ENCODE data around the gene CBFA2T2. TPM values are rescaled to one million over a fixed set of nuclear protein-coding genes. Genes with fewer than 3 reads are reported as not detected.

CBFA2T2 gene
- polyA plus RNA-seq, 1 donor (not counting 4 experiments of a cell fraction or from before 2014, with no cell fraction given) = 6.8 TPM

GRCh38 chr20:33604084-33604990 lies 114.4 kb downstream of the CBFA2T2 start:
- H3K27me3 ChIP-seq (ENCODE audit: control insufficient read depth, extremely low read depth, insufficient read depth, low read length) = no peaks in the 10 kb centered on the region
- H3K36me3 ChIP-seq (ENCODE audit: control insufficient read depth in 2 of 2, extremely low read depth in 1 of 2, insufficient read depth in 2 of 2, low read length in 2 of 2) = peaks cover 0 to 8% of the 10 kb centered on the region in 2 experiments
- H3K27ac ChIP-seq (ENCODE audit: control insufficient read depth, insufficient read depth, low read length) = no peak overlapping the region
- no peak overlapping the region for H2AFZ ChIP-seq (ENCODE audit: control insufficient read depth, low read length)
- no peaks in the 10 kb centered on the region for H4K20me1 ChIP-seq (ENCODE audit: control insufficient read depth, extremely low read depth, insufficient read depth, low read length)
- no peak for TF ChIP-seq EZH2 (IDR thresholded peaks at IDR 0.05; ENCODE audit: low read length)
- TF ChIP-seq, protein P1, sequence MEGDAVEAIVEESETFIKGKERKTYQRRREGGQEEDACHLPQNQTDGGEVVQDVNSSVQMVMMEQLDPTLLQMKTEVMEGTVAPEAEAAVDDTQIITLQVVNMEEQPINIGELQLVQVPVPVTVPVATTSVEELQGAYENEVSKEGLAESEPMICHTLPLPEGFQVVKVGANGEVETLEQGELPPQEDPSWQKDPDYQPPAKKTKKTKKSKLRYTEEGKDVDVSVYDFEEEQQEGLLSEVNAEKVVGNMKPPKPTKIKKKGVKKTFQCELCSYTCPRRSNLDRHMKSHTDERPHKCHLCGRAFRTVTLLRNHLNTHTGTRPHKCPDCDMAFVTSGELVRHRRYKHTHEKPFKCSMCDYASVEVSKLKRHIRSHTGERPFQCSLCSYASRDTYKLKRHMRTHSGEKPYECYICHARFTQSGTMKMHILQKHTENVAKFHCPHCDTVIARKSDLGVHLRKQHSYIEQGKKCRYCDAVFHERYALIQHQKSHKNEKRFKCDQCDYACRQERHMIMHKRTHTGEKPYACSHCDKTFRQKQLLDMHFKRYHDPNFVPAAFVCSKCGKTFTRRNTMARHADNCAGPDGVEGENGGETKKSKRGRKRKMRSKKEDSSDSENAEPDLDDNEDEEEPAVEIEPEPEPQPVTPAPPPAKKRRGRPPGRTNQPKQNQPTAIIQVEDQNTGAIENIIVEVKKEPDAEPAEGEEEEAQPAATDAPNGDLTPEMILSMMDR (optimal IDR thresholded peaks at IDR 0.05 in 1 of 3, IDR thresholded peaks at IDR 0.05 in 1 of 3, conservative IDR thresholded peaks at IDR 0.05 in 1 of 3; ENCODE audit: extremely low read depth in 1 of 3, insufficient read depth in 2 of 3, low read length in 3 of 3) = no peak
- no peaks in the 10 kb centered on the region for H3K9me3 ChIP-seq (ENCODE audit: control insufficient read depth, low read depth, low read length)
- dilution Hi-C loops (cut with MboI; ENCODE audit: extremely low pct_ligation_motif_present, low sequenced_read_pairs) = no loop called here
- FAIRE-seq = no peak
- H3K4me3 ChIP-seq (ENCODE audit: control insufficient read depth in 2 of 3, extremely low read depth in 1 of 3, insufficient read depth in 2 of 3, low read depth in 1 of 3, low read length in 3 of 3) = no peak overlapping the region
- H3K79me2 ChIP-seq (ENCODE audit: control insufficient read depth, insufficient read depth, low read length) = no peaks in the 10 kb centered on the region
- H3K4me1 ChIP-seq (ENCODE audit: control insufficient read depth, extremely low read depth, insufficient read depth, low read length) = peaks cover 15% of the 10 kb centered on the region
- H3K9ac ChIP-seq (ENCODE audit: control insufficient read depth, extremely low read depth, insufficient read depth, low read length) = no peak overlapping the region
- DNase-seq (ENCODE audit: low read depth, low spot score) = no peak
- no peak overlapping the region for H3K4me2 ChIP-seq (ENCODE audit: control insufficient read depth, extremely low read depth, insufficient read depth, low read depth, low read length)
- no peaks in the 10 kb centered on the region for H3K9me1 ChIP-seq (ENCODE audit: control insufficient read depth, extremely low read depth, insufficient read depth, low read length)

GRCh38 chr20:33604991-33605370 lies 115.1 kb downstream of the CBFA2T2 start:
- Histone ChIP-seq H4K20me1 (ENCODE audit: control insufficient read depth, extremely low read depth, insufficient read depth, low read length) (no peaks in the 10 kb centered on the region), H3K36me3 (ENCODE audit: control insufficient read depth in 2 of 2, extremely low read depth in 1 of 2, insufficient read depth in 2 of 2, low read length in 2 of 2) (peaks cover 0 to 8% of the 10 kb centered on the region in 2 experiments), H3K9me1 (ENCODE audit: control insufficient read depth, extremely low read depth, insufficient read depth, low read length) (no peaks in the 10 kb centered on the region), H2AFZ (ENCODE audit: control insufficient read depth, low read length) (no peak overlapping the region), H3K4me1 (ENCODE audit: control insufficient read depth, extremely low read depth, insufficient read depth, low read length) (peaks cover 15% of the 10 kb centered on the region), H3K9me3 (ENCODE audit: control insufficient read depth, low read depth, low read length) (no peaks in the 10 kb centered on the region), H3K27ac (ENCODE audit: control insufficient read depth, insufficient read depth, low read length) (no peak overlapping the region), H3K27me3 (ENCODE audit: control insufficient read depth, extremely low read depth, insufficient read depth, low read length) (no peaks in the 10 kb centered on the region), H3K4me3 (ENCODE audit: control insufficient read depth in 2 of 3, extremely low read depth in 1 of 3, insufficient read depth in 2 of 3, low read depth in 1 of 3, low read length in 3 of 3) (no peak overlapping the region), H3K79me2 (ENCODE audit: control insufficient read depth, insufficient read depth, low read length) (no peaks in the 10 kb centered on the region), H3K9ac (ENCODE audit: control insufficient read depth, extremely low read depth, insufficient read depth, low read length) (no peak overlapping the region), H3K4me2 (ENCODE audit: control insufficient read depth, extremely low read depth, insufficient read depth, low read depth, low read length) (no peak overlapping the region)
- TF ChIP-seq, protein P1 (optimal IDR thresholded peaks at IDR 0.05 in 1 of 3, IDR thresholded peaks at IDR 0.05 in 1 of 3, conservative IDR thresholded peaks at IDR 0.05 in 1 of 3; ENCODE audit: extremely low read depth in 1 of 3, insufficient read depth in 2 of 3, low read length in 3 of 3) = no peak
- no peak for TF ChIP-seq EZH2 (IDR thresholded peaks at IDR 0.05; ENCODE audit: low read length)
- DNase-seq (ENCODE audit: low read depth, low spot score) = no peak
- dilution Hi-C loops (cut with MboI; ENCODE audit: extremely low pct_ligation_motif_present, low sequenced_read_pairs) = no loop called here
- no peak for FAIRE-seq

Data from keratinocyte (primary cell).